IMR-90 (cell line): ENCODE data around the gene RNF212. TPM values are rescaled to one million over a fixed set of nuclear protein-coding genes. Genes with fewer than 3 reads are reported as not detected.
A peak's percentile ranks its signal among the peaks of the same experiment; 100 is the strongest.

Experiments used
- ATAC-seq: fragments of 200-7000 bp; cut with Tn5 transposase; 2 replicates; pipeline ENCODE4 v1.9.1; 2020; ENCODE audit warnings: low read depth, mild to moderate bottlenecking, moderate library complexity
- BruUV-seq: library from RNA; stranded (reverse); fragments of 400-500 nt; replicated peaks from 2 replicates; lab custom pipeline; 2021; lab: Mats Ljungman, UMichigan
- CTCF ChIA-PET: fragments of 300-600 bp; formaldehyde crosslinking; extraction: SDS; loops from one replicate; lab custom pipeline; 2021; ENCODE audit warnings: antibody characterized with exemption; lab: Yijun Ruan, JAX
- POLR2A ChIA-PET: fragments of 300-600 bp; sonication (Branson Sonifier 250); formaldehyde crosslinking; loops from one replicate; lab custom pipeline; 2022; ENCODE audit warnings: antibody characterized with exemption; ENCODE audit not compliant: unreplicated experiment; lab: Charles Lee
- DNase-seq: peaks from one replicate; pipeline ENCODE4 v3.0.0; 2013
- H2AFZ ChIP-seq: replicated peaks from 2 replicates; pipeline ENCODE3; 2013; ENCODE audit warnings: low read length, mild to moderate bottlenecking; ENCODE audit not compliant: poor library complexity
- H2AK5ac ChIP-seq: 2 replicates; pipeline ENCODE4 v1.6.1; 2013; ENCODE audit warnings: low read depth, low read length, inconsistent platforms
- H2AK9ac ChIP-seq: replicated peaks from 2 replicates; pipeline ENCODE3; 2013; ENCODE audit warnings: mild to moderate bottlenecking, low read depth, low read length, moderate library complexity; ENCODE audit not compliant: poor library complexity
- H2BK120ac ChIP-seq: 2 replicates; pipeline ENCODE4 v1.6.1; 2013; ENCODE audit warnings: low read depth, low read length, inconsistent platforms
- H2BK15ac ChIP-seq: 3 replicates; pipeline ENCODE4 v1.6.1; 2013; ENCODE audit warnings: low read depth, low read length, inconsistent platforms
- H2BK20ac ChIP-seq: 2 replicates; pipeline ENCODE4 v1.6.1; 2013; ENCODE audit warnings: low read depth, mild to moderate bottlenecking, inconsistent platforms, low read length, moderate library complexity
- H2BK5ac ChIP-seq: 2 replicates; pipeline ENCODE4 v1.6.1; 2013; ENCODE audit warnings: mild to moderate bottlenecking, low read depth, low read length, inconsistent platforms; ENCODE audit not compliant: poor library complexity, severe bottlenecking
- H3K14ac ChIP-seq: replicated peaks from 2 replicates; pipeline ENCODE4 v1.6.1; 2013; ENCODE audit warnings: low read depth, low read length, inconsistent platforms
- H3K18ac ChIP-seq: 2 replicates; pipeline ENCODE4 v1.6.1; 2013; ENCODE audit warnings: low read depth, low read length, control low read depth
- H3K23ac ChIP-seq: 2 replicates; pipeline ENCODE4 v1.6.1; 2013; ENCODE audit warnings: low read depth, low read length, inconsistent platforms
- H3K27ac ChIP-seq: 2 replicates; pipeline ENCODE4 v1.5.1; 2013; ENCODE audit warnings: mild to moderate bottlenecking, control low read depth, low read length; ENCODE audit not compliant: insufficient read depth
- H3K27me3 ChIP-seq: 2 replicates; pipeline ENCODE4 v1.6.1; 2013; ENCODE audit warnings: low read length; ENCODE audit not compliant: control insufficient read depth, insufficient read depth
- H3K36me3 ChIP-seq: 2 replicates; pipeline ENCODE4 v1.6.1; 2013; ENCODE audit warnings: low read length, mixed read lengths; ENCODE audit not compliant: control insufficient read depth, insufficient read depth
- H3K4ac ChIP-seq: 2 replicates; pipeline ENCODE4 v1.6.1; 2013; ENCODE audit warnings: low read depth, low read length, inconsistent platforms
- H3K4me1 ChIP-seq: 2 replicates; pipeline ENCODE4 v1.6.1; 2013; ENCODE audit warnings: low read length, mixed read lengths; ENCODE audit not compliant: control insufficient read depth, insufficient read depth
- H3K4me2 ChIP-seq: 2 replicates; pipeline ENCODE4 v1.6.1; 2013; ENCODE audit warnings: low read depth, mild to moderate bottlenecking, control low read depth, low read length, moderate library complexity
- H3K4me3 ChIP-seq: 2 replicates; pipeline ENCODE4 v1.5.1; 2013; ENCODE audit warnings: low read depth, mild to moderate bottlenecking, control low read depth, low read length, moderate library complexity; ENCODE audit not compliant: insufficient read depth
- H3K56ac ChIP-seq: 2 replicates; pipeline ENCODE4 v1.6.1; 2013; ENCODE audit warnings: low read length, inconsistent platforms; ENCODE audit not compliant: insufficient read depth; ENCODE audit errors: extremely low read depth
- H3K79me1 ChIP-seq, 2 experiments: 2 replicates each; pipeline ENCODE4 v1.6.1; 2013; ENCODE audit warnings: low read length in 2 of 2, inconsistent platforms in 1 of 2, low read depth in 1 of 2
- H3K9ac ChIP-seq: 2 replicates; pipeline ENCODE4 v1.6.1; 2013; ENCODE audit warnings: low read depth, low read length, control low read depth
- H3K9me1 ChIP-seq: 2 replicates; pipeline ENCODE4 v1.6.1; 2013; ENCODE audit warnings: low read length, inconsistent platforms; ENCODE audit not compliant: insufficient read depth
- H3K9me3 ChIP-seq: 2 replicates; pipeline ENCODE4 v1.6.1; 2013; ENCODE audit warnings: low read length; ENCODE audit not compliant: control insufficient read depth, insufficient read depth
- H4K20me1 ChIP-seq: 2 replicates; pipeline ENCODE4 v1.6.1; 2013; ENCODE audit warnings: low read length, inconsistent platforms; ENCODE audit not compliant: insufficient read depth
- H4K5ac ChIP-seq: 2 replicates; pipeline ENCODE4 v1.6.1; 2013; ENCODE audit warnings: mild to moderate bottlenecking, low read depth, low read length, control low read depth
- H4K8ac ChIP-seq, 2 experiments: 2 replicates each; pipeline ENCODE4 v1.6.1; 2013; ENCODE audit warnings: low read depth in 2 of 2, low read length in 2 of 2, control low read depth in 1 of 2, inconsistent platforms in 1 of 2
- H4K91ac ChIP-seq: 2 replicates; pipeline ENCODE4 v1.6.1; 2013; ENCODE audit warnings: low read depth, low read length, inconsistent platforms; ENCODE audit not compliant: insufficient read depth
- FOS ChIP-seq: fragments of 150-350 bp; IDR thresholded peaks from 2 replicates; pipeline ENCODE4 v1.6.1; 2016; ENCODE audit warnings: low read depth, low read length
- MAZ ChIP-seq: IDR thresholded peaks from 2 replicates; pipeline ENCODE4 v1.6.1; 2012; ENCODE audit warnings: low read depth, mild to moderate bottlenecking, low read length, improper control_type of control experiment, moderate library complexity, borderline replicate concordance
- WGBS, 2 experiments: methylation state at CpG; one replicate each; pipeline versions ENCODE4 v1.1.5 to v1.1.7; 2013; ENCODE audit warnings: missing lambda C conversion rate in 2 of 2; ENCODE audit not compliant: insufficient read length in 1 of 2; ENCODE audit errors: extremely low coverage in 2 of 2; 5-methylcytosine and 5-hydroxymethylcytosine counted together
- dilution Hi-C: fragments of 300-500 bp; cut with HindIII; formaldehyde crosslinking; loops from one replicate; pipeline ENCODE4 v1.14.3; 2018; ENCODE audit warnings: low sequenced_read_pairs; ENCODE audit not compliant: unreplicated experiment
- in situ Hi-C: fragments of 300-500 bp; cut with MboI; formaldehyde crosslinking; loops from 3 replicates; pipeline ENCODE4 v1.14.3; 2019; ENCODE audit warnings: low sequenced_read_pairs, inconsistent platforms, mixed read lengths
- intact Hi-C: fragments of 100-400 bp; cut with micrococcal nuclease; formaldehyde crosslinking; loops from 2 replicates; pipeline ENCODE4 v1.10.0; 2022
- polyA plus RNA-seq, 3 experiments: library from polyadenylated mRNA; depleted of rRNA; stranded (reverse); fragments of >200 nt; gene quantifications; 2 replicates each; pipeline ENCODE4 v1.2.3, GENCODE V29; 2012; ENCODE audit warnings: low replicate concordance in 1 of 3
- total RNA-seq: library from RNA; depleted of rRNA; stranded (reverse); fragments of >200 nt; gene quantifications from 2 replicates; pipeline ENCODE4 v1.2.3, GENCODE V29; 2012
- TF ChIP-seq, protein P1 (sequence below): fragments of 150-350 bp; IDR thresholded peaks from 2 replicates; pipeline ENCODE4 v1.6.1; 2017; ENCODE audit warnings: mild to moderate bottlenecking, antibody characterized with exemption, low read length, low read depth
- TF ChIP-seq, protein P2 (sequence below): conservative IDR thresholded peaks from 2 replicates; pipeline ENCODE4 v1.5.1; 2012; ENCODE audit warnings: mild to moderate bottlenecking, low read depth, low read length, improper control_type of control experiment

The RNF212 gene
- total and polyA plus RNA-seq, 2 of the 4 experiments (the other 2 are of a cell fraction) = under 0.01 to 0.51 TPM

DNA sequence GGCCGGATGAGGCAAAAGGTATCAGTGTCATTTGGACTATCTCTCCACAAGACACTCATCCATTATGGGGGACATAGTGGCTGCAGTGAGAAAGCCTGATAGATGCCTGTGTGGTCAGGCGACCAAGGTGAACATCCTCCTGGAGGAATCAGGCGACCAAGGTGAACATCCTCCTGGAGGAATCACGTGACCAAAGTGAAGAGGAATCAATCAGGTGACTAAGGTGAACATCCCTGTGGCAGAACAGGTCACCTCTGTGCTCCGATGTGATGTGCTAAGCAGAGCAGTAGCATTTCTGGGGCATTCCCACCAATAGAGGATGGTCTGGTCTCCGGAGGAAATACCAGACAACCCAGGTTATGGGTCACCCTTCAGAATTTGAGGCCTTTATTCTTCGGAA, 44.0 kb downstream of the RNF212 start:
- no peak overlapping the region for H3K18ac ChIP-seq
- TF ChIP-seq, protein P1, sequence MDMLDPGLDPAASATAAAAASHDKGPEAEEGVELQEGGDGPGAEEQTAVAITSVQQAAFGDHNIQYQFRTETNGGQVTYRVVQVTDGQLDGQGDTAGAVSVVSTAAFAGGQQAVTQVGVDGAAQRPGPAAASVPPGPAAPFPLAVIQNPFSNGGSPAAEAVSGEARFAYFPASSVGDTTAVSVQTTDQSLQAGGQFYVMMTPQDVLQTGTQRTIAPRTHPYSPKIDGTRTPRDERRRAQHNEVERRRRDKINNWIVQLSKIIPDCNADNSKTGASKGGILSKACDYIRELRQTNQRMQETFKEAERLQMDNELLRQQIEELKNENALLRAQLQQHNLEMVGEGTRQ = 0 out of 2 replicates have a peak, but pooled peaks have one; percentile 25
- TF ChIP-seq MAZ (no peak), FOS (no peak)
- TF ChIP-seq, protein P2, sequence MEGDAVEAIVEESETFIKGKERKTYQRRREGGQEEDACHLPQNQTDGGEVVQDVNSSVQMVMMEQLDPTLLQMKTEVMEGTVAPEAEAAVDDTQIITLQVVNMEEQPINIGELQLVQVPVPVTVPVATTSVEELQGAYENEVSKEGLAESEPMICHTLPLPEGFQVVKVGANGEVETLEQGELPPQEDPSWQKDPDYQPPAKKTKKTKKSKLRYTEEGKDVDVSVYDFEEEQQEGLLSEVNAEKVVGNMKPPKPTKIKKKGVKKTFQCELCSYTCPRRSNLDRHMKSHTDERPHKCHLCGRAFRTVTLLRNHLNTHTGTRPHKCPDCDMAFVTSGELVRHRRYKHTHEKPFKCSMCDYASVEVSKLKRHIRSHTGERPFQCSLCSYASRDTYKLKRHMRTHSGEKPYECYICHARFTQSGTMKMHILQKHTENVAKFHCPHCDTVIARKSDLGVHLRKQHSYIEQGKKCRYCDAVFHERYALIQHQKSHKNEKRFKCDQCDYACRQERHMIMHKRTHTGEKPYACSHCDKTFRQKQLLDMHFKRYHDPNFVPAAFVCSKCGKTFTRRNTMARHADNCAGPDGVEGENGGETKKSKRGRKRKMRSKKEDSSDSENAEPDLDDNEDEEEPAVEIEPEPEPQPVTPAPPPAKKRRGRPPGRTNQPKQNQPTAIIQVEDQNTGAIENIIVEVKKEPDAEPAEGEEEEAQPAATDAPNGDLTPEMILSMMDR = no peak
- no peak overlapping the region for H3K56ac ChIP-seq
- ATAC-seq (no peak), DNase-seq (no peak)
- no peak overlapping the region for H2BK15ac ChIP-seq
- no peak overlapping the region for H4K5ac ChIP-seq
- WGBS, 2 experiments = 58% methylated on average over 5 of the region's 7 CpGs; no CpG with 5 or more reads in 1 of the 2 experiments
- H4K8ac ChIP-seq = no peak overlapping the region
- H2AK9ac ChIP-seq = no peak overlapping the region
- no TSS peak for BruUV-seq
- peaks cover 3% of the 10 kb centered on the region for H3K9me3 ChIP-seq
- no peak overlapping the region for H2AK5ac ChIP-seq
- ChIA-PET POLR2A (no interaction called here), CTCF (no interaction called here)
- H3K23ac ChIP-seq = no peak overlapping the region
- no peak overlapping the region for H3K14ac ChIP-seq
- peaks cover 35% of the 10 kb centered on the region for H3K27me3 ChIP-seq
- H3K9me1 ChIP-seq = no peaks in the 10 kb centered on the region
- no peaks in the 10 kb centered on the region for H3K36me3 ChIP-seq
- dilution Hi-C loops = no loop called here
- H2BK120ac ChIP-seq = no peak overlapping the region
- no peak overlapping the region for H2BK5ac ChIP-seq
- no peak overlapping the region for H3K4ac ChIP-seq
- in situ Hi-C loops = no loop called here
- intact Hi-C loops = no loop called here
- H2BK20ac ChIP-seq = no peak overlapping the region
- H3K9ac ChIP-seq = no peak overlapping the region
- no peak overlapping the region for H2AFZ ChIP-seq
- no peak overlapping the region for H4K91ac ChIP-seq
- H3K4me2 ChIP-seq = no peak overlapping the region
- H3K4me1 ChIP-seq = no peaks in the 10 kb centered on the region
- no peak overlapping the region for H3K27ac ChIP-seq
- no peaks in the 10 kb centered on the region for H4K20me1 ChIP-seq
- no peaks in the 10 kb centered on the region for H3K79me1 ChIP-seq
- no peak overlapping the region for H3K4me3 ChIP-seq
